GM12878 (cell line): ENCODE measurements around the gene CSTPP1. TPM values are rescaled to one million over a fixed set of nuclear protein-coding genes. Genes with fewer than 3 reads are reported as not detected.

ENCODE experiments used
- ATAC-seq: fragments of 200-7000 bp; cut with Tn5 transposase; 3 replicates; pipeline ENCODE4 v1.9.1; 2020; ENCODE audit warnings: mild to moderate bottlenecking, moderate library complexity
- BruUV-seq: library from RNA; stranded (reverse); fragments of 400-500 nt; replicated peaks from 2 replicates; lab custom pipeline; 2021; lab: Mats Ljungman, UMichigan
- CTCF ChIA-PET: fragments of 300-600 bp; sonication (Branson Sonifier 250); formaldehyde crosslinking; extraction: SDS; loops from one replicate; lab custom pipeline; 2021; ENCODE audit warnings: inconsistent platforms; lab: Yijun Ruan, JAX
- POLR2A ChIA-PET: fragments of 350-600 bp; formaldehyde crosslinking; extraction: SDS; loops from one replicate; lab custom pipeline; 2021; ENCODE audit warnings: inconsistent platforms; lab: Charles Lee
- RAD21 ChIA-PET: fragments of 300-600 bp; sonication (Branson Sonifier 250); formaldehyde crosslinking; loops from one replicate; lab custom pipeline; 2023; ENCODE audit warnings: antibody characterized with exemption; ENCODE audit not compliant: unreplicated experiment; lab: Charles Lee
- SMC1A ChIA-PET: fragments of 300-600 bp; sonication (Branson Sonifier 250); formaldehyde crosslinking; loops from one replicate; lab custom pipeline; 2023; ENCODE audit not compliant: unreplicated experiment, uncharacterized antibody; lab: Charles Lee
- DNase-seq: peaks from one replicate; pipeline ENCODE4 v3.0.0-alpha.2; 2011; ENCODE audit warnings: low read depth, low spot score
- FAIRE-seq: peaks from 3 replicates; lab custom pipeline; 2011; peaks lifted over from hg19 to GRCh38; lab: Jason Lieb, UNC
- H2AFZ ChIP-seq: 2 replicates; pipeline ENCODE4 v1.6.0; 2011; ENCODE audit warnings: low read depth, low read length, control low read depth; ENCODE audit not compliant: control insufficient read depth
- H3K27ac ChIP-seq: 2 replicates; pipeline ENCODE4 v1.5.1; 2011; ENCODE audit warnings: control low read depth; ENCODE audit not compliant: control insufficient read depth, insufficient read depth
- H3K27me3 ChIP-seq, 2 experiments: replicated peaks in 1 of 2; 2 replicates each; pipeline versions ENCODE4 v1.6.0 to v1.6.1; 2011; ENCODE audit warnings: low read length in 1 of 2; ENCODE audit not compliant: control insufficient read depth in 2 of 2, insufficient read depth in 2 of 2
- H3K36me3 ChIP-seq, 2 experiments: 2 replicates each; pipeline ENCODE4 v1.5.1; 2011; ENCODE audit warnings: low read length in 1 of 2; ENCODE audit not compliant: control insufficient read depth in 2 of 2, insufficient read depth in 2 of 2
- H3K4me1 ChIP-seq: 2 replicates; pipeline ENCODE4 v1.6.1; 2011; ENCODE audit warnings: mild to moderate bottlenecking, low read length, moderate library complexity, mixed read lengths; ENCODE audit not compliant: control insufficient read depth, insufficient read depth
- H3K4me2 ChIP-seq: 2 replicates; pipeline ENCODE4 v1.6.0; 2011; ENCODE audit warnings: control low read depth; ENCODE audit not compliant: control insufficient read depth, insufficient read depth
- H3K4me3 ChIP-seq: fragments of 200-600 bp; sonication (generic); 2 replicates; pipeline ENCODE4 v1.5.1; 2016
- H3K79me2 ChIP-seq: 2 replicates; pipeline ENCODE4 v1.6.0; 2011; ENCODE audit warnings: low read length; ENCODE audit not compliant: control insufficient read depth, insufficient read depth
- H3K9ac ChIP-seq: 2 replicates; pipeline ENCODE4 v1.8.0; 2011; ENCODE audit warnings: low read length, control low read depth, mixed read lengths; ENCODE audit not compliant: control insufficient read depth, insufficient read depth
- H3K9me3 ChIP-seq: replicated peaks from 3 replicates; pipeline ENCODE4 v1.5.1; 2011; ENCODE audit warnings: mild to moderate bottlenecking, low read length; ENCODE audit not compliant: control insufficient read depth, insufficient read depth
- H4K20me1 ChIP-seq: 2 replicates; pipeline ENCODE4 v1.6.0; 2011; ENCODE audit not compliant: control insufficient read depth, insufficient read depth
- CTCF ChIP-seq, 3 experiments: IDR thresholded peaks in 2 of 3; conservative IDR thresholded peaks in 1 of 3; 2 replicates each; pipeline ENCODE4 v1.5.1; 2011; ENCODE audit warnings: low read depth in 3 of 3, low read length in 3 of 3, mild to moderate bottlenecking in 3 of 3, control low read depth in 2 of 3, moderate library complexity in 2 of 3, inconsistent platforms in 1 of 3, mixed read lengths in 1 of 3; ENCODE audit not compliant: control insufficient read depth in 2 of 3, insufficient read depth in 1 of 3; ENCODE audit errors: extremely low read depth in 1 of 3
- NFXL1 ChIP-seq: fragments of 450-650 bp; IDR thresholded peaks from 2 replicates; pipeline ENCODE4 v1.6.1; 2017; ENCODE audit warnings: antibody characterized with exemption, mild to moderate bottlenecking, borderline replicate concordance
- NRF1 ChIP-seq: conservative IDR thresholded peaks from 2 replicates; pipeline ENCODE4 v1.6.1; 2011; ENCODE audit warnings: mild to moderate bottlenecking, low read depth, low read length, improper control_type of control experiment
- PKNOX1 ChIP-seq: fragments of 450-650 bp; IDR thresholded peaks from 2 replicates; pipeline ENCODE4 v1.6.1; 2016; ENCODE audit warnings: mild to moderate bottlenecking
- RAD21 ChIP-seq: IDR thresholded peaks from 2 replicates; pipeline ENCODE4 v1.6.1; 2011; ENCODE audit warnings: mild to moderate bottlenecking, low read depth, low read length, moderate library complexity; ENCODE audit not compliant: insufficient read depth
- ZNF384 ChIP-seq: IDR thresholded peaks from 2 replicates; pipeline ENCODE4 v1.6.1; 2012; ENCODE audit warnings: low read depth, mild to moderate bottlenecking, low read length, improper control_type of control experiment, borderline replicate concordance
- WGBS: methylation state at CpG from one replicate; pipeline ENCODE4 v1.1.6; 2016; ENCODE audit warnings: low lambda C conversion rate; ENCODE audit not compliant: insufficient replicate concordance, insufficient coverage; ENCODE audit errors: missing lambda C conversion rate; 5-methylcytosine and 5-hydroxymethylcytosine counted together
- in situ Hi-C: fragments of 300-500 bp; cut with MboI; formaldehyde crosslinking; loops from 9 replicates; pipeline ENCODE4 v1.14.3; 2018; ENCODE audit warnings: mixed read lengths
- intact Hi-C: fragments of 100-400 bp; cut with micrococcal nuclease; formaldehyde crosslinking; loops from one replicate; pipeline ENCODE4 v1.14.2; 2022; ENCODE audit not compliant: unreplicated experiment
- polyA plus RNA-seq, 11 experiments: library from polyadenylated mRNA; depleted of rRNA in 4 of 11; unstranded in 6 of 11; stranded (reverse) in 5 of 11; fragments of >200 nt; fragmentation: Nextera tagmentation in 4 of 11; fragmentation: Illumina TruSeq in 1 of 11; extraction: Ambion mirVana in 4 of 11; extraction: Trizol in 1 of 11; gene quantifications; 1 replicate in 1 of 11; 2 replicates in 10 of 11; pipeline versions ENCODE4 v1.2.1 to v1.2.3, GENCODE V29; 2011 to 2016; ENCODE audit warnings: inconsistent platforms in 2 of 11, missing spikeins in 2 of 11, low read depth in 1 of 11
- total RNA-seq, 4 experiments: library from RNA; depleted of rRNA in 3 of 4; stranded (reverse); fragments of >200 nt in 3 of 4; fragmentation: Illumina TruSeq in 1 of 4; extraction: Trizol in 1 of 4; gene quantifications; 2 replicates each; pipeline versions ENCODE4 v1.2.1 to v1.2.3, GENCODE V29; 2013 to 2021

CSTPP1 gene
- total and polyA plus RNA-seq, 10 of the 15 experiments (the other 5 are each of a cell fraction or from before 2014, with no cell fraction given) = 7.1 to 23.4 (median 17.5) TPM

GRCh38 chr11:47101406-47101805 is 164.8 kb downstream of the CSTPP1 start:
- no peak overlapping the region for H3K4me2 ChIP-seq
- intact Hi-C loops = no loop called here
- DNase-seq (no peak), FAIRE-seq (no peak), ATAC-seq (no peak)
- CTCF ChIA-PET = interaction anchor here (0.8 to 1.2 kb wide), 2 partner anchors 26 to 833 kb away, joined by 3 read pairs; no protein-coding TSS in a partner anchor
- H3K36me3 ChIP-seq = no peaks in the 10 kb centered on the region
- RAD21 ChIA-PET = no interaction called here
- no peak overlapping the region for H3K9ac ChIP-seq
- POLR2A ChIA-PET = no interaction called here
- no peaks in the 10 kb centered on the region for H3K9me3 ChIP-seq
- TF ChIP-seq RAD21 (peak; percentile 29; the same call in 1 of the 2 replicates), NFXL1 (no peak), CTCF (IDR thresholded peaks at IDR 0.05 in 2 of 3, conservative IDR thresholded peaks at IDR 0.05 in 1 of 3; ENCODE audit: control insufficient read depth in 2 of 3, extremely low read depth in 1 of 3, insufficient read depth in 1 of 3, low read depth in 3 of 3, low read length in 3 of 3) (peak in 1 of 3 experiments; percentile 14; a peak in 1 of 6 replicates), NRF1 (no peak), ZNF384 (0 out of 2 replicates have a peak, but pooled peaks have one; percentile 10), PKNOX1 (no peak)
- H4K20me1 ChIP-seq = no peaks in the 10 kb centered on the region
- no peaks in the 10 kb centered on the region for H3K79me2 ChIP-seq
- H2AFZ ChIP-seq = no peak overlapping the region
- no peak overlapping the region for H3K27ac ChIP-seq
- SMC1A ChIA-PET = no interaction called here
- no peaks in the 10 kb centered on the region for H3K4me1 ChIP-seq
- BruUV-seq = no TSS peak
- 65% methylated on average over 3 of the region's 3 CpGs for WGBS
- H3K27me3 ChIP-seq = no peaks in the 10 kb centered on the region
- H3K4me3 ChIP-seq = no peak overlapping the region
- in situ Hi-C loops = no loop called here
